Measurements from ENCODE around the gene VASH1.
A peak's percentile ranks its signal among the peaks of the same experiment; 100 is the strongest.

The VASH1 gene

DNA sequence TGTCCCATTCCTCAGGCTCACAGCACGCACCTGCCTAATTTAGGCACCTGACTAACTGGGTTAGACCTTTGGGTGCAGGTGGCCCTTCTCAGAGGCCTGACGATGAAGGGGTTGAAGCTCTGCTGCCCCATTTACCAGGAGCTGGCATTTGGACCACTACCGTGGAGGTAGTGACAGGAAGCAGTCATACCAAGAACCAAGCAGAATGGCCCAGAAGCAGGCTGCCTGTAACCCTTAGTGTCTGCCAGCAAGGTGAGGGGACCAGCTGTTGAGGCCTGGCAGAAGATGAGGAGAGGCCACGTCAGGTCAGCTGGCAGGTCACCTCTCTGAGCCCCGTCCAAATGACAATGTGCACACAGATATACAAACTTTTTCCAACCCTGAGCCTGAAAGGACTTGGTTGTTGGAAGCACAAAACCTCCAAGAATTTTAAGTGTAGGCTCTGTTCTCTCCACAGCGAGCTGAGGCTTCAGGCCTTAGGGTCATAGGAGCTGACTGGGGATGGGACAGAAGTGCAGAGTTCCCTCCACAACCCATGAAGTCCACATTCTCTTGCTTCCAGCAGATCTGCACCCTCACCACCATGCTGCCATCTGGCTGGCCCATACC is 23.1 kb downstream of the VASH1 start:
- DNase-seq (ENCODE audit: low read depth, low spot score) = no peak

DNA sequence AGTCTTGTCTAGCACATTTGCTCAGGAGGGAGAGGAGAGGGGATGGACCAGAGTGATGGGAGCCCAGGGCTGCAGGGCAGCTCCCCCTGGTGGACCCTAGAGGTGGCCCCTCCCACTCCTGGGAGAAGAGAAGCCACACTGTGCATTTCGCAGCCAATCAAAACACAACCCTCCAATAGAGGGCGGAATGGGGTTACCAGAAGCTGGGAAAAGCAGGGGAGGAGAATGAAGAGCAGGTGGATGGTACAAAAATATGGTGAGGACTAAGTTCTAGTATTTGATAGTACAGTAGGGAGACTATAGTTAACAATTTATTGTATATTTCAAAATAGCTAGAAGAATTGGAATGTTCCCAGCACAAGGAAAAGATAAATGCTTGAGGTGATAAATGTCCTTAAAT is 23.6 kb downstream of the VASH1 start:
- peak; percentile 94 for DNase-seq (ENCODE audit: low read depth, low spot score)

DNA sequence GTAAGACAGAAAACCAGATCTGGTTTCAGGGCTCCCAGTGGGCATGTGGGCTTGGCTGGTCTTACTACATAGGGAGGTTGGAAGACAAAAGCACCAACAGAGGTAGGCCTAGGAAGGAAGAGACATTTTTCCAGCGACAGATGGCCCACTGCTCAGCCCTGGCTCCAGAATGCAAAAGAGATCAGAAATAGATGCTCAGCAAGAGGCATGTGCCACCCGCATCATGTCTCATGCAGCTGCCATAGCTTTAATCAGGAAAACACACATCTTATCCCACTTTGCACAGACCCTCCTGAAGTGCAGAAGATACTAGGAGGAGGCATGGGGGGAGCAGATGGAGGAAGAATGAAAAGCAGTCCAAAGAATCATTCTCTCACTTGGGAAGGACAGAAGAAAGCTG is 25.3 kb downstream of the VASH1 start:
- DNase-seq (ENCODE audit: low read depth, low spot score) = no peak

DNA sequence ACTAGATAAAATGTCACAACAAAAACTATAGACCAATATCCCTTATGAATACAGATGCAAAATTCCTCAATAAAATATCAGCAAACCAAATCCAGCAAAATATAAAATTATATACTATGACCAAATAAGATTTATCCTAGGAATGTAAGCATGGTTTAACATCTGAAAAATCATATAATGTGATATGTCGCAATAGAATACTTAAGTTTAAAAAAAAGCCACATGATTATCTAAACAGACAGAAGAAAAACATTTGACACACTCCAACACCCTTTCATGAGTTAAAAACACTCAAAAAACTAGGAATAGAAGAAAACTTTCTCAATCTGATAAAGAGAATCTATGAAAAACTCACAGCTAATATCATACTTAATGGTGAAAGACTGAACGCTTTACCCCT is 31.2 kb downstream of the VASH1 start:
- DNase-seq (ENCODE audit: low read depth, low spot score) = no peak

DNA sequence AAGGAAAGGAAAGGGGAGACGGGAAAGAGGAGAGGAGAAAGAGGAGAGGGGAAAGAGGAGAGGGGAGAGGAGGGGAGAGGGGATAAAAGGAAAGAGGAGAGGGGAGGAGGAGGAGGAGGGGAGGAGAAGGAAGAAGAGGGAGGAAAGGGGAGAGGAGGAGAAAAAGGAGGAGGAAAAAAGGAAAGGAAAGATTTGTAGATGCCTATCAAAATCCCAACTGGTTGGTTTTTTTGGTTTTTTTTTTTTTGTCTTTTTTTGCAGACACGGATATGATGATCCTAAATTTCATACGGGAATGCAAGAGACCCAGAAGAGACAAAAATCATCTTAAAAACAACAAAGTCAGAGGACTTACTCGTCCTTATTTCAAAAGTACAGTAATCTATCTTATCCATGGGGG is 32.1 kb downstream of the VASH1 start:
- no peak for DNase-seq (ENCODE audit: low read depth, low spot score)

DNA sequence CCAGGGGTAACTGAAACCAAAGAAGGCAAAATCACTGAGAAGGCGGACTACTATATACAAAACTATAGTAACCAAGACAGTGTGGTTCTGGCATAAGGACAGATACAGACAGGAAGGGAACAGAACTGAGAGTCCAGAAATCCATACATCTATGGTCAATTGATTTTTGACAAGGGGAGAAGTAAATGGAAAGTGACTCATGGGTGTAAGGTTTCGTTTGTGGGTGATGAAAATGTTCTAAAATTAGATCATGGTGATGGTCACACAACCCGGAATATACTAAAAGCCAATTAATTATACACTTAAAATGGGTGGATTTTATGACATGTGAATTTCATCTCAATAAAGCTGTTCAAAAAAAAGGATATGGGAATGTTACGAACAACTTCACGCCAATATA is 32.7 kb downstream of the VASH1 start:
- DNase-seq (ENCODE audit: low read depth, low spot score) = no peak

DNA sequence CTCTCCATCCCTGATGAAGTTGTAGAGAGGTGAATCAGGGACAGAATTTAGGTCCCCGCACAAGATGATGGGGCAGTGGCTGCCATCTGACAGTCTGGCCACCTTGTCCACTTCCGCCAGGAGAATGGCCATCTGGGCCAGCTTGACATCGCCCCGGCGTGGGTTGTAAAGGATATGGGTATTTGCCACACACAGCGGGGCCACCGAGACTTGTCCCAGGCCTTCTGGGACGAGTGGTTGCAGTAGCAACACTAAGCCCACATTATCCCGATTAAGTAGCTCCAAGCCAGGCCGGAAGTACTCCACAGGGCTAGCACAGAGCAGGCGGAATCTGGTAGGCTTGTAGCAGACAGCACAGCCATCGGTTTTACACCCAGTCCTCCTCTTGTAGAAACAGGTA is 45.2 kb downstream of the VASH1 start:
- DNase-seq (ENCODE audit: low read depth, low spot score) = no peak

DNA sequence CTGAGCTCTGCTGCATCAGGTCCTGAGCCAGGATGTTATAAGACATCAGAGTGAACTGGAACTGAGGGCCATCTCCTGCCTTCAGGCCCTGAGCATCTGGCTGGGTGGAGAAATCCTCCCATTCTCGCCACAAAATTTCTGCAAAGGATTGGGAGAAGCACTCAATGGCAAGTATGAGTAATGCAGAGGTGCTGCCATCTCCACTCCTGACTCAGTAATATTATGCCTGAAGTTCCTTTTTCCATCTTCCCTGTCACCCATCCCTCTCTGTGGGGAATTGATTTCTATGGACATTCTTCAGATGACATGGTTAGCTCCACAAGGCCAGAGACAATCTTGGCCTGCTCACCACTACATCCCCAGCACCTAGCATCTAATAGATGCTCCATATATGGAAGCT is 46.7 kb downstream of the VASH1 start:
- DNase-seq (ENCODE audit: low read depth, low spot score) = no peak

DNA sequence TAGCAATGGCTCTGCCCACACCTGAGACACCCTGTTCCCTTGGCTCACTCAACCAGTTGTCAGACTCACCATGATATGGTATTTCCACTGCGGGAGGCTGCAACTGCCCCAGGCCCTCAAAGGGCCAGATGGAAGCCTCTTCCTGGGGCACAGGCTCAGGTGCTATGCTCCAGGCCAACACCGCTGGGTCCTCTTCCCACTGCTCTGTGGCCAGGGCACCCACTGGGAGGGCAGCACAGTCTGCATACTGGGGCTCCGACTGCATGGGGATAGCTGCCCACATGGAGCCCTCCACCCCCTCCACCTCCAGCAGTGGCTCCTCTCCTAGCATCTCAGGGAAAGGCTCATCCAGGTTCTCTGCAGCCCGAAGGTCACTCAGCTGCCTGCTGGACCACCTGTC is 47.7 kb downstream of the VASH1 start:
- no peak for DNase-seq (ENCODE audit: low read depth, low spot score)

DNA sequence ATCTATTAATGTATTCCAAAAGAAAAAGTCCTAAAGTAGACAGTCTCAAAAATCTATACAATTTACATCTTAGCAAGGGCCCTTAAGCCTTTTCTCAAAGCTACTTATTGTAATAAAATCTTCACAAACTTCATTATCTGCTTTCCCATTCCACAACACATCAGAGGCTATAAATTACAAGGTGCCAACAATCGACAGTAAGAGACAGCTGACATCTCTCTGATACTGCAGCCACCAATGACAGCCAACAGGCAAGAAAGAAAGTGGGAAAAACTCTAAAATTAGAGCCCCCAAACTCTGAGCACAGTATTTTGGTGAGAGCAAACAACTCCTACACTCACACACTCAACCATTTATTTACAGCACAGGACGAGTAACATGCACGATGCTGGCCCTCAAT is 49.3 kb downstream of the VASH1 start:
- DNase-seq (ENCODE audit: low read depth, low spot score) = no peak

DNA sequence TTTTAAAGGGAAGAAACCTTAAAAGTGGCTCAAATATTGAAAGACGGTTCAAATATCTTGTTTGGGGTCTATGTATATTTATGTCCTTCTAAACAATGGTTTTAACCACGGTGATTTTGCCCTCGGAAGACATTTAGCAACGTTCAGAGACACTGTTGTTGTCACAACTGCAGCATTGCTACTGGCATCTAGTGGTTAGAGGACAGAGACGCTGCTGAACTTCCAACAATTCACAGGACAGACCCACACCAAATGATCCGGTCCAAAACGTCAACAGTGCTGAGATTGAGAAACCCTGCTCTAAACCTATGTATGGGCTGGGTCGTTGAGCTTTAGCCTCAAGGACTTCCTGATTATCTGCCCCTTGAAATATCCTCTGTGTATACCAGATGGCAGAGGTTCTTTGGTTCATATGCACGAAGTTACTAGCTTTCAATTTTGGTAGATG is 49.7 kb downstream of the VASH1 start:
- DNase-seq (ENCODE audit: low read depth, low spot score) = peak; percentile 40

DNA sequence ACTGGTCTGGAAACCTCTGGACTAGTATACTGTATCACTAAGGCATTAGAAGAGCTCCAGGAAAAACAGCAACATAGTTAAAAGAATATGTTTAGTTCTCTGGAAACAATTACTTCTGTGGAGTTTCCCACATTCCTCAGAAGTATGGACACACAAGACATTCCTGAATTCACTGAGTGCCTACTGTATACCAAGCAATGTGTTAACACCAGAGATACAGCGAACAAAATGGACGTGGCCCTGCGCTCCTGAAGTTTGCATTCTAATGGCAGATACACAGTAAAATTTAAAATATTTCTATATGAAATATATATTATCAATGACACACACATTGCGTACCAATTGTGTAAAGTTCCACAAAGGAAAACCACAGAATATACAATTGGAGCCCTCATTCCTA is 50.3 kb downstream of the VASH1 start:
- DNase-seq (ENCODE audit: low read depth, low spot score) = no peak

DNA sequence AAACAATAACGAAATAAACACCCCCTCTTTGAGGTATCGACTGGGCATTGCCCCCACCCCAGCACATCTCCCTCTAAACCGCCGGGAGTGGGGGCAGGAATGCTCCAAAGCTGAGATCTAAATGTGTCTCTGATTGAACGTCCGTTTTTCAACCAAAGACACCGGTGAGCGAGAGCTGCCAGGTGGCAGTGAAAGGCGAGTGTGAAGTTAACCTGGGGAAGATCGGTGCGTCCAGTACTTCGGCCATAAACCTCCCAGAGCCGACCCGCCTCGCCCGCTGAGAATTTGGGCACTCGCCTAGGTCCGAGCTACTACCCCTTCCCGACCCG is 50.8 kb downstream of the VASH1 start:
- no peak for DNase-seq (ENCODE audit: low read depth, low spot score)

DNA sequence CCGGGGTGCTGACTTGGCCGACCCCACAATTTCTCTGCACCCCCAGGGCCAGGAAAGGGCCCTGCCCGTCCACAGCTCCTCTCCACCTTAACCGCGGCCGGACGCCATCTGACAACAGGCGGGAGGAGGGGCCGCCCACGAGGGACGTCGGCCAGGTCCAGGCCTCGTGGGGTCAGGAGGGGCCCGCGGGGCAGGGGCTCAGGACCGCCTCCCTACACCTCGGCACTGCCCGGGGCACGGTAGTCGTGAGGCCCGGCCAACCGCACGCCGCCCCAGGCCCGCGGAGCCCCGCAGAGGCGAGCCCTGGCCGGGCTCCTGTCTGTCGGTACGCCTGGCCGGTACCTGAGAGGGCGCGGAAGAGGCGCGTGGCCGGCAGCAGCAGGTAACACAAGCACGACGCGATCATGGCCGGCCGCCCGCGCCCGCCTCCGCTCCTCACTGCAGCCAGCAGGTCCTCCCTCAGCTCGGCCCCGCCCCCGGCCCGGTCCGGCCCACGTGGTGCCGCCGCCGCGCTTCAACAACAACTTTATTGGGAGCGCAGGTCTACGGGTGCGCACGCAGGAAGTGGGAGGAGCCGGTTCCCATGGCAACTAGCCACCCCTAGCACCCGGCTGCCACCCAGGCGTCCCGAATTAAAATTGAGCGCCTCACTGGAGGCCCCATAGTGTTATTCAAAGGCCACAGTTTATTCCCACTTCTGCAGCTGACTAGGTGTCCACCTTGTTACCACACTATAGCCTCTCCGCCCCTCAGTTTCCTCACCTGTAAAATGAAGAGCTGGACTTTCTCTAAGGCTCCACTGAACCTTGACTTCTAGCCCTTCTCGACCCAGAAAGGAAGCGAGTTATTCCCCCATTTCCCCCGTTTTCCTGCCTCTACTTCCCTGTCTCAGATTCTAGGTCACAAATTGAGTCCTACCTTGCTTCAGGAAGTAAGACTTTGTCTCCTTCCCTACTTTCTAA is 51.4 kb downstream of the VASH1 start, which contains the start of gene ANGEL1:
TSS of gene ANGEL1 (minus strand) at position 461 of the 962 bp plus-strand sequence. CDS start at position 406, 55 bp downstream.
- DNase-seq (ENCODE audit: low read depth, low spot score) = peak; percentile 98

DNA sequence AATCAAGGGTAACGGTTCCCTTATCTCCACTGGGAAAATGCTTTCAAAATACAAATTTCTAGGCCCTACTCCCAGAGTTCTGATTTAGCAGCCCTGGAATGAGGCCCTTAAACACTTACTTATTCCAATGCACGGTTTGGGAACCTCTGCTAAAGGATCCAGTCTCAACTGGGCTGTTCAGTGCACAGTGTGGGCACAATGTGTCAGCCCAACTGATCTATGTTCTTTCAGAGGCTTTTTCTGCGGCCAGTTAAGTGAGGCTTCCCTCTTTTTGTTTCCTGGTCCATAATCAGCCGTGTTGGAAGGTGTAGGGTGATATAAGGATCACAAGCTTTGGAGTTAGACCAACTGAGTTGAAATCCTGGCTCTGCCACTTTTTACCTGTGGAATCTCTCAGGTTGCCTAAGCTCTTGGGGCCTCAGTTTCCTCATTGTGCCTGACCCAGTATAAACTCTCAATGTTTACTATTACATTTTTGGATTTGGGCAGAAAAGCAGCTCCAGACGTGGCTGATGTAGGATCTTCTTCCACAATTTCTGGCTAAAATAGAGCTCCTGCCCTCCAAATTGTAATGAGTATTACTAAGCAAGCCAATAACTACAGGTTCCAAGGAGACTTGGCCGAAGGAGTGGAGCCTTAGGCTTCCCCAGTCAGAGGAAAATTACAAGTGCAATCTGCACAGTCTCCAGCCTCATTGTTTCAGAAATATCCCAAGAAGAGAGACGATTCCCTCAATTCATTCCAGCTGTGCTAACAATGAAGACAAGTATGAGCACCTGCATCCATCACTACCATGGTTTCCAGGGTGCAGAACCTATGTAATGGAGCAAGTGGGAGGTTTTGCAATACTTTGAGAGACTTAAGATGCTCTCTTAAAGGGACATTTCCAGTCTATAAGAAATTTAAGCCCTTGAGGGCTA is 53.7 kb downstream of the VASH1 start:
- no peak for DNase-seq (ENCODE audit: low read depth, low spot score)

DNA sequence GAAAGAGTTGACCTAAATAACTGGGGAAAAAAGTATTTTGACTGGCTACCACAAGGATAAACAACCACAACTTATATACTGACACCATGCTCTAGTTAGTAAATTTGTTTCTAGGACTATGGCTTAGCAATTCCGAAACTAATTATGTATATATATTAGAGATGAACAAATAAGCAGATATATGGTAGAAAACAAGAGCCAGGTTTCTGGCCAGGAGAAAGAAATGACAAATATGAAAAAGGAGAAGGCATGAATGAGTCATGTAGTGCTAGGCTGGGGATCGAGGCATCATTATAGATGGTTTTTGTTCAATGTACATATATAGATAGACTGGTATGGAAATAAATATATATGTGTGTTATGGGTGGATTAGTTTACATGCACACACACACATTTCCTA is 59.4 kb downstream of the VASH1 start:
- no peak for DNase-seq (ENCODE audit: low read depth, low spot score)

DNA sequence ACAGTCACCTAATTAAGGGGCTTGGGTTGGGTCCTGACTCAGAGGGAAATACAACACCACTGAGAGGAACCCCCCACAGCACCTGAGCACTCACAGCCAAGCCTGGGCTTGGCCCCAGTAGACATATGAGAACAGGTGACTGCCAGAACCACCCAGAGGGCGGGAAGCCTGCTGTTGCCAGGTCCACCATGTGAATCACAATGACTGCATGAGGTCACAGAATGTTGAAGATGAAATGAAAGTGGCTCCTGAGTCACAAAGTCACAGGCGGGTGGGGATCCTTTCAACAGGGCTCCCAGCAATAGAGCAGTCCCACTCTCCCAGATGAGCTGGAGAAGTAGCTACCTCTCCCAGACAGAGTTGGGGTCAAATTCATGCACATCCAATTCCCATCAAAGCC is 64.9 kb downstream of the VASH1 start, which contains the start of gene LRRC74A:
TSS of gene LRRC74A (plus strand) at position 287 of the 400 bp plus-strand sequence. CDS start 290 bp downstream, outside the sequence.
- no peak for DNase-seq (ENCODE audit: low read depth, low spot score)

DNA sequence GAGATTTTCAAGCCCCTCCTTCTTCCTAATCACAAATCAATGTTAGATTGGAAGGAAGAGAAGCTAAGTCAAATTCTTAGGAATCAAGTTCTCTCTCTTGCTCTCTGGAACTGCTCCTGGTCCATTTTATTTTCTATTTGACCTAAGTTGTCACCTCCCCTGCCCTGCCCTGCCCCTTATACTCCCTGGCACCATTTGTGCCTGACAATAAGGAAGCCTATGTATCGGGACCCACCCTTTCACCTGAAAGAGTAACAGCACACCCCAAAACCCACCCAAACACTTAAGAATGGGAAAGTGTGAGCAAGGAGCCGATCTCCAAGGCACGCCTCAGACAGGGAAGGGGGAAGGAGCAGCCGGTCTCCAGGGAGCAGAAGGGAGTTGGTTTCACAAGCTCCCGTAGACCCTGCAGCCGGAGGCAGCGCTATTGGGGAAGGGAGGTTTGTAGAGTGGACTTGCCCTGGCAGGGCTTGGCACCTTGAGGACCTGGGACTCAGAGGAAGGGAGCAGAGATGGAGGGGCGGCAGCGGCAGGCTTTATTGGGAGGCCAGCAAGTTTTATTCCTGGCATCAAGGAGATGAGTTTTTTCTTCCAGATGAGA is 66.5 kb downstream of the VASH1 start:
- no peak for DNase-seq (ENCODE audit: low read depth, low spot score)

DNA sequence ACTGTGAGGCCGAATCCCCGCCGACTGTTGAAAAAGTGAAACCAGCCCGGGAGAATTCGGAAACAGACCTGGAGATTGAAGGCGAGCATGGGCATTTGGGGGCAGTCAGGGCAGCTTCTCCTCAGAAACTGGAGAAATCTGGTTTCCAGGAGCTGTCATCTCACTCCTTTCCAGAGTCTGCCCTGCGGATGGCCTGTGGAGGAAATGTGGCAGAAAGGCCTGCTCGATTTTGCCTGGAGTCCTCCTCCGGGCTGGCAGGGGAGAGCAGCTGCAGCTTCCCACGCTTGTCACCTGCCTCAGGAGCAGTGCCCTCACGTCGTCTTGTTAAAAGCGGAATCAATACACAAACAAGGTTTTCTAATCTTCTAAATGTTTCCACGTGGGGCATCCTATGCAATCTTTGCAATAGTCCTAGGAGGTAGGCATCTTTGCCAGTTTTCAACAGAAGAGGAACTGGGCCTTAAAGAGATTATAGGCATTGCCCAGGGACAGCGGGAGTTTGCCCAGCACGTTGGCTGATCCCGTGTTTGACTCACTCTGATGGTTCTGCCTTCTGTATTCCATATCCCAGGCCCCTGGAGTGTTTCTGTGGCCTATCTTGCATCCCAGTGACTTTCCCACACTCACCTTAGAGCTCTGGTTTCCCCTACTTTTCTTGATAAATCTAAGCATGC is 67.2 kb downstream of the VASH1 start:
- DNase-seq (ENCODE audit: low read depth, low spot score) = no peak

DNA sequence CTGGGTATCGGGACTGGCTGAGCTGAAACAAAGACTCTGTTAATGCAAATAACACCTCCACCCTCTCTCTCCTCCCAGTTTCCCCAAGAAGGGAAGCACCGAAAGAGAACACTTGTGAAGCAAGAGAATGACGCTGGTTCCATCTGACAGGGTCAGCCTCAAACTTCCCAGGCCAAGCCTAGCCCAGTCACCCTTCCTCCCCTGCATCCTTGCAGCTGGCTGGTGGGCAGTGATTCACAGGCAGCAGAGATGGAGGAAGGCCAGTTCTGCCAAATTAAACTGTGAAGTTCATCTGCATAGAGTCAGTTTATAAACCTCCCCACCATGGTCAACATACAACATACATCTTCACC is 67.7 kb downstream of the VASH1 start:
- DNase-seq (ENCODE audit: low read depth, low spot score) = no peak

Measured in ELF-1 (cell line).